Esophagus squamous epithelium (tissue), 5 donors: Measurements from ENCODE around the gene SMS. TPM values are rescaled to one million over a fixed set of nuclear protein-coding genes. Genes with fewer than 3 reads are reported as not detected.

Experiments used
- DNase-seq: peaks from one replicate; lab custom pipeline; 2025; lab: John Stamatoyannopoulos, UW
- H3K27ac ChIP-seq, 4 donors: fragments of 200-600 bp; sonication (generic); one replicate each; pipeline ENCODE4 v1.5.1; 2016 to 2019; ENCODE audit warnings: mild to moderate bottlenecking in 1 of 4
- H3K27me3 ChIP-seq, 4 donors: fragments of 200-600 bp; sonication (generic); 1 replicate in 3 of 4; 2 replicates in 1 of 4; pipeline versions ENCODE4 v1.5.1 to v1.6.0; 2017 to 2021; ENCODE audit warnings: antibody characterized with exemption in 1 of 4
- H3K36me3 ChIP-seq, 3 donors: fragments of 200-600 bp; sonication (generic); one replicate each; pipeline ENCODE4 v1.5.1; 2016 to 2019
- H3K4me1 ChIP-seq, 3 donors: fragments of 200-600 bp; sonication (generic); one replicate each; pipeline ENCODE4 v1.5.1; 2017 to 2019
- H3K4me3 ChIP-seq, 4 donors: fragments of 200-600 bp; sonication (generic); 1 replicate in 3 of 4; 2 replicates in 1 of 4; pipeline ENCODE4 v1.5.1; 2016 to 2019; ENCODE audit warnings: mild to moderate bottlenecking in 2 of 4, moderate library complexity in 1 of 4
- H3K9me3 ChIP-seq, 3 donors: fragments of 200-600 bp; sonication (generic); one replicate each; pipeline ENCODE4 v1.5.1; 2016 to 2019
- POLR2A ChIP-seq, 4 donors: fragments of 450-650 bp; IDR thresholded peaks; one replicate each; pipeline ENCODE4 v1.6.1; 2017; ENCODE audit warnings: antibody characterized with exemption in 4 of 4, mild to moderate bottlenecking in 4 of 4, moderate library complexity in 3 of 4
- WGBS, 2 donors: methylation state at CpG; one replicate each; pipeline ENCODE4 v1.1.5; 2018; 5-methylcytosine and 5-hydroxymethylcytosine counted together
- intact Hi-C: fragments of 100-400 bp; cut with DNase I; formaldehyde crosslinking; loops from one replicate; pipeline ENCODE4 v1.15.0; 2022
- total RNA-seq, 4 donors: library from RNA; depleted of rRNA; stranded (reverse); fragments of >200 nt; gene quantifications; one replicate each; pipeline ENCODE4 v1.1.0, GENCODE V29; 2016
- TF ChIP-seq, protein P1 (sequence below), 6 experiments: fragments of 450-650 bp in 4 of 6; fragments of 200-600 bp in 2 of 6; sonication (generic) in 2 of 6; IDR thresholded peaks; one replicate each; pipeline ENCODE4 v1.5.1; 2016 to 2019; ENCODE audit warnings: antibody characterized with exemption in 6 of 6, mild to moderate bottlenecking in 4 of 6, moderate library complexity in 4 of 6
- donor health status: DM: yes; HTN: yes; CAD: no.

Gene SMS
- total RNA-seq, 4 donors from 2014 or later: 19.0 to 46.7 (median 31.3) TPM

DNA sequence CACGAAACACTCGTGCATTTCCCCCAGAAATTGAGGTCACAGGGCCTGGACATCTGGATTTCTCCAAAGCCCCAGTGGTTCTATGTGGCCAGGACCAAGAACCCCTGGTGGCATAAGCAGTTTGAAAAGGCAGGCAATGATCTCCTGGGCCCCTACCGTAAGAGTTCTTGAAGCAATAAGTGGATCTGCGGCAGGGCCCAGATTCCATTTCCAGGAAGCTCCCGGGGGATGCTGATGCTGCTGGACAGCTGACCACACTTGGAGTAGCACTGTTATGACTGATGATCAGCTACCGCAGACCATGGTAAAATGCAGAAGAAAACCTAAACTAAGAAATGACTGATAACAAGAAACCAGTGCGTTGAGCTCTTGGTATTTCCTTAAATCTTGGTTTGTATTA lies 27.8 kb downstream of the SMS start:
- DNase-seq: no peak
- H3K27me3 ChIP-seq: no peaks in the 10 kb centered on the region
- peaks cover 0 to under 1% (median 0%) of the 10 kb centered on the region in 3 donors for H3K4me1 ChIP-seq
- no peak overlapping the region for H3K27ac ChIP-seq
- no peak for TF ChIP-seq POLR2A (IDR thresholded peaks at IDR 0.05)
- TF ChIP-seq, protein P1, sequence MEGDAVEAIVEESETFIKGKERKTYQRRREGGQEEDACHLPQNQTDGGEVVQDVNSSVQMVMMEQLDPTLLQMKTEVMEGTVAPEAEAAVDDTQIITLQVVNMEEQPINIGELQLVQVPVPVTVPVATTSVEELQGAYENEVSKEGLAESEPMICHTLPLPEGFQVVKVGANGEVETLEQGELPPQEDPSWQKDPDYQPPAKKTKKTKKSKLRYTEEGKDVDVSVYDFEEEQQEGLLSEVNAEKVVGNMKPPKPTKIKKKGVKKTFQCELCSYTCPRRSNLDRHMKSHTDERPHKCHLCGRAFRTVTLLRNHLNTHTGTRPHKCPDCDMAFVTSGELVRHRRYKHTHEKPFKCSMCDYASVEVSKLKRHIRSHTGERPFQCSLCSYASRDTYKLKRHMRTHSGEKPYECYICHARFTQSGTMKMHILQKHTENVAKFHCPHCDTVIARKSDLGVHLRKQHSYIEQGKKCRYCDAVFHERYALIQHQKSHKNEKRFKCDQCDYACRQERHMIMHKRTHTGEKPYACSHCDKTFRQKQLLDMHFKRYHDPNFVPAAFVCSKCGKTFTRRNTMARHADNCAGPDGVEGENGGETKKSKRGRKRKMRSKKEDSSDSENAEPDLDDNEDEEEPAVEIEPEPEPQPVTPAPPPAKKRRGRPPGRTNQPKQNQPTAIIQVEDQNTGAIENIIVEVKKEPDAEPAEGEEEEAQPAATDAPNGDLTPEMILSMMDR (IDR thresholded peaks at IDR 0.05): no peak
- intact Hi-C loops: no loop called here
- WGBS, 2 donors: 88 to 89% methylated on average over 1 to 5 of the region's 7 CpGs
- H3K4me3 ChIP-seq: no peak overlapping the region
- no peaks in the 10 kb centered on the region for H3K9me3 ChIP-seq
- peaks cover 0 to 21% (median 0%) of the 10 kb centered on the region in 3 donors for H3K36me3 ChIP-seq

DNA sequence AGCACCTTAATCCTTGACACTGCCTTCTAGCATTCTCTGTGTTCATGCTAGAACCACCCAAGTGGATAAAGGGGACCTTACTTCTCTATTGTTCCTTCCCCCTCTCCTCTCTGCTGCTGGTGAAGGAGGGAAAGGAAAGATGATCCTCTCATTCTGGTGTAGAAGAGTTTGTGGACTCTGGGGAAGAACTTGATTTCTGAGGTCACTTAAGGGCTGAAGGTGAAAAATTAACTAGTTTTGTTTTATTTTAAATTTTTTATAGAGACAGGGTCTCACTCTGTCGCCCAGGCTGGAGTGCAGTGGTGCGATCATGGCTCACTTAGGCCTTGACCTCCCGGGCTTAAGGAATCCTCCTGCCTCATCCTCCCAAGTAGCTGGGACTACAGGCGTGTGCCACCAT lies 29.8 kb downstream of the SMS start:
- WGBS, 2 donors: 82 to 100% methylated on average over 4 of the region's 4 CpGs
- no peaks in the 10 kb centered on the region for H3K9me3 ChIP-seq
- intact Hi-C loops: no loop called here
- peaks cover 0 to 18% (median 5%) of the 10 kb centered on the region in 3 donors for H3K4me1 ChIP-seq
- no peak for TF ChIP-seq POLR2A (IDR thresholded peaks at IDR 0.05)
- TF ChIP-seq, protein P1 (IDR thresholded peaks at IDR 0.05): no peak
- peaks cover 0 to 21% (median 0%) of the 10 kb centered on the region in 3 donors for H3K36me3 ChIP-seq
- no peak overlapping the region for H3K4me3 ChIP-seq
- H3K27me3 ChIP-seq: no peaks in the 10 kb centered on the region
- no peak overlapping the region for H3K27ac ChIP-seq
- DNase-seq: no peak

GRCh38 chrX:21972046-21972445 lies 31.5 kb downstream of the SMS start:
- no peaks in the 10 kb centered on the region for H3K27me3 ChIP-seq
- intact Hi-C loops: no loop called here
- H3K36me3 ChIP-seq: peaks cover 0 to 26% (median 0%) of the 10 kb centered on the region in 3 donors
- H3K9me3 ChIP-seq: no peaks in the 10 kb centered on the region
- H3K4me3 ChIP-seq: no peak overlapping the region
- TF ChIP-seq POLR2A (IDR thresholded peaks at IDR 0.05): no peak
- TF ChIP-seq, protein P1 (IDR thresholded peaks at IDR 0.05): no peak
- peaks cover 0 to 22% (median 5%) of the 10 kb centered on the region in 3 donors for H3K4me1 ChIP-seq
- 71 to 85% methylated on average over 5 of the region's 5 CpGs for WGBS, 2 donors
- no peak for DNase-seq
- H3K27ac ChIP-seq: no peak overlapping the region

DNA sequence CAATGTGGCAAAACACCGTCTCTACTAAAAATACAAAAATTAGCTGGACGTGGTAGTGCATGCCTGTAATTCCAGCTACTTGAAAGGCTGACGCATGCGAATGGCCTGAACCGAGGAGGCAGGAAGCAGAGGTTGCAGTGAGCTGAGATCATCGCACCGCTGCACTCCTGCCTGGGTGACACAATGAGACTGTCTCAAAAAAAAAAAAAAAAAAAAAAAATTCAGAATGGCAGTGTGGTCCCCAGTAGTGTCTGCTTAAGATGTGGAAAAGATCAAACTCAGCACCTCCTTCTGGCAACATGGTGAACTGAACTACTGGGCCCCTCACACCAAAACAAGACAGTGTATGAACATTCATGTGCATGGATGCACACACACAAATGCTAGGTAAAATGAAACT lies 32.2 kb downstream of the SMS start:
- H3K27ac ChIP-seq: no peak overlapping the region
- peaks cover 0 to 22% (median 5%) of the 10 kb centered on the region in 3 donors for H3K4me1 ChIP-seq
- TF ChIP-seq, protein P1 (IDR thresholded peaks at IDR 0.05): no peak
- no peak for TF ChIP-seq POLR2A (IDR thresholded peaks at IDR 0.05)
- no peak overlapping the region for H3K4me3 ChIP-seq
- no peak for DNase-seq
- no peaks in the 10 kb centered on the region for H3K9me3 ChIP-seq
- peaks cover 0 to 28% (median 0%) of the 10 kb centered on the region in 3 donors for H3K36me3 ChIP-seq
- no peaks in the 10 kb centered on the region for H3K27me3 ChIP-seq
- intact Hi-C loops: no loop called here
- 70 to 80% methylated on average over 4 to 5 of the region's 7 CpGs for WGBS, 2 donors

- Histone ChIP-seq H3K9me3 (no peaks in the 10 kb centered on the region), H3K4me1 (peaks cover 0 to 22% (median 5%) of the 10 kb centered on the region in 3 donors), H3K27ac (peak overlapping the region in 2 of 4 donors; percentile 17 to 64), H3K27me3 (no peaks in the 10 kb centered on the region), H3K4me3 (no peak overlapping the region), H3K36me3 (peaks cover 0 to 28% (median 0%) of the 10 kb centered on the region in 3 donors)
- no peak for TF ChIP-seq POLR2A (IDR thresholded peaks at IDR 0.05)
- TF ChIP-seq, protein P1 (IDR thresholded peaks at IDR 0.05): no peak
- 64 to 84% methylated on average over 4 to 12 of the region's 12 CpGs for WGBS, 2 donors
- no peak for DNase-seq
- intact Hi-C loops: no loop called here
Observed at GRCh38 chrX:21973321-21974010, 33.0 kb downstream of the SMS start.
